PC-3 (cell line): ENCODE data around the gene TTC34. TPM values are rescaled to one million over a fixed set of nuclear protein-coding genes. Genes with fewer than 3 reads are reported as not detected.

Experiments used
- ATAC-seq: fragments of 200-7000 bp; cut with Tn5 transposase; 2 replicates; pipeline ENCODE4 v1.9.1; 2020; ENCODE audit warnings: mild to moderate bottlenecking, moderate library complexity
- BruUV-seq: library from RNA; stranded (reverse); fragments of 400-500 nt; replicated peaks from 2 replicates; lab custom pipeline; 2021; lab: Mats Ljungman, UMichigan
- CTCF ChIA-PET: fragments of 300-600 bp; sonication (Branson Sonifier 250); formaldehyde crosslinking; loops from one replicate; lab custom pipeline; 2022; ENCODE audit warnings: antibody characterized with exemption; lab: Charles Lee
- POLR2A ChIA-PET: fragments of 300-600 bp; sonication (Branson Sonifier 250); formaldehyde crosslinking; loops from one replicate; lab custom pipeline; 2022; ENCODE audit warnings: antibody characterized with exemption; ENCODE audit not compliant: unreplicated experiment; lab: Charles Lee
- DNase-seq: peaks from one replicate; pipeline ENCODE4 v3.0.0-alpha.2; 2015
- H2AFZ ChIP-seq: fragments of 300-600 bp; sonication (generic); 2 replicates; pipeline ENCODE4 v1.6.0; 2016; ENCODE audit warnings: antibody characterized with exemption, low read length
- H3F3A ChIP-seq: fragments of 300-600 bp; sonication (generic); one replicate; pipeline ENCODE4 v1.6.0; 2017; ENCODE audit warnings: antibody characterized with exemption, low read length, control low read depth, mild to moderate bottlenecking; ENCODE audit not compliant: unreplicated experiment
- H3K27ac ChIP-seq: fragments of 300-600 bp; sonication (generic); 2 replicates; pipeline ENCODE4 v1.5.1; 2016; ENCODE audit warnings: mild to moderate bottlenecking, low read length
- H3K27me3 ChIP-seq: fragments of 300-600 bp; sonication (generic); 2 replicates; pipeline ENCODE4 v1.6.1; 2016; ENCODE audit warnings: low read length, mixed read lengths
- H3K36me3 ChIP-seq: fragments of 300-600 bp; sonication (generic); 2 replicates; pipeline ENCODE4 v1.6.1; 2016; ENCODE audit warnings: low read depth, mixed run types, low read length, mixed read lengths
- H3K4me1 ChIP-seq: fragments of 300-600 bp; sonication (generic); 2 replicates; pipeline ENCODE4 v1.5.1; 2016; ENCODE audit warnings: low read length; ENCODE audit not compliant: insufficient read depth
- H3K4me2 ChIP-seq: fragments of 300-600 bp; sonication (generic); 2 replicates; pipeline ENCODE4 v1.6.0; 2016; ENCODE audit warnings: low read length
- H3K4me3 ChIP-seq: fragments of 300-600 bp; sonication (generic); 2 replicates; pipeline ENCODE4 v1.5.1; 2016; ENCODE audit warnings: mild to moderate bottlenecking, low read length, mixed read lengths
- H3K79me2 ChIP-seq: fragments of 300-600 bp; sonication (generic); 2 replicates; pipeline ENCODE4 v1.6.1; 2017; ENCODE audit warnings: low read length, mixed read lengths
- H3K9ac ChIP-seq: fragments of 300-600 bp; sonication (generic); 2 replicates; pipeline ENCODE4 v1.6.0; 2016; ENCODE audit warnings: mild to moderate bottlenecking, low read length
- H3K9me2 ChIP-seq: fragments of 300-600 bp; sonication (generic); replicated peaks from 2 replicates; pipeline ENCODE4 v1.6.1; 2016; ENCODE audit warnings: mixed run types, low read length, mixed read lengths
- H3K9me3 ChIP-seq: fragments of 300-600 bp; sonication (generic); 2 replicates; pipeline ENCODE4 v1.6.1; 2016; ENCODE audit warnings: low read length, mixed read lengths
- H4K20me1 ChIP-seq: fragments of 300-600 bp; sonication (generic); 2 replicates; pipeline ENCODE4 v1.6.1; 2016; ENCODE audit warnings: low read length, mixed read lengths
- CTCF ChIP-seq: fragments of 300-600 bp; sonication (generic); conservative IDR thresholded peaks from 2 replicates; pipeline ENCODE4 v1.5.1; 2017; ENCODE audit warnings: antibody characterized with exemption, low read depth, mild to moderate bottlenecking, low read length
- EZH2 ChIP-seq: fragments of 300-600 bp; sonication (generic); IDR thresholded peaks from one replicate; pipeline ENCODE4 v1.6.1; 2017; ENCODE audit warnings: antibody characterized with exemption, mild to moderate bottlenecking, low read length; ENCODE audit not compliant: unreplicated experiment
- EZH2phosphoT487 ChIP-seq: fragments of 300-600 bp; sonication (generic); IDR thresholded peaks from 2 replicates; pipeline ENCODE4 v1.6.1; 2018; ENCODE audit warnings: mild to moderate bottlenecking, antibody characterized with exemption, low read length, borderline replicate concordance
- intact Hi-C: fragments of 100-400 bp; cut with micrococcal nuclease; formaldehyde crosslinking; loops from 2 replicates; pipeline ENCODE4 v1.9.0; 2023
- total RNA-seq: library from RNA; depleted of rRNA; stranded (reverse); fragments of >200 nt; gene quantifications from 2 replicates; pipeline ENCODE4 v1.2.3, GENCODE V29; 2014

Gene TTC34
- total RNA-seq, 1 experiment from 2014 or later, result 0.11 TPM

- no peaks in the 10 kb centered on the region for H3F3A ChIP-seq
- no peaks in the 10 kb centered on the region for H3K79me2 ChIP-seq
- no peaks in the 10 kb centered on the region for H3K9me2 ChIP-seq
- no peak for TF ChIP-seq EZH2
- no peak for TF ChIP-seq CTCF
- TF ChIP-seq EZH2phosphoT487, result no peak
- H3K4me2 ChIP-seq, result no peak overlapping the region
- BruUV-seq, result no TSS peak
- no peak overlapping the region for H3K9ac ChIP-seq
- peaks cover 86% of the 10 kb centered on the region for H3K27me3 ChIP-seq
- no peak for DNase-seq
- H3K36me3 ChIP-seq, result no peaks in the 10 kb centered on the region
- no peaks in the 10 kb centered on the region for H4K20me1 ChIP-seq
- H3K4me3 ChIP-seq, result no peak overlapping the region
- ATAC-seq, result no peak
- peaks cover 9% of the 10 kb centered on the region; the same call in 1 of the 2 replicates for H3K9me3 ChIP-seq
- ChIA-PET CTCF (no interaction called here), POLR2A (no interaction called here)
- no peak overlapping the region for H3K27ac ChIP-seq
- intact Hi-C loops, result no loop called here
- no peaks in the 10 kb centered on the region for H3K4me1 ChIP-seq
- H2AFZ ChIP-seq, result no peak overlapping the region
Measured at GRCh38 chr1:2832506-2833453, 31.3 kb upstream of the TTC34 start.

- no TSS peak for BruUV-seq
- no peak overlapping the region for H3K27ac ChIP-seq
- no peaks in the 10 kb centered on the region for H3K36me3 ChIP-seq
- DNase-seq (no peak), ATAC-seq (no peak)
- no peak for TF ChIP-seq EZH2
- H3K4me2 ChIP-seq, result no peak overlapping the region
- no peak overlapping the region for H3K4me3 ChIP-seq
- H3K79me2 ChIP-seq, result no peaks in the 10 kb centered on the region
- H3F3A ChIP-seq, result no peaks in the 10 kb centered on the region
- H3K27me3 ChIP-seq, result peaks cover 75% of the 10 kb centered on the region
- H3K4me1 ChIP-seq, result no peaks in the 10 kb centered on the region
- intact Hi-C loops, result no loop called here
- CTCF ChIA-PET, result no interaction called here
- no peaks in the 10 kb centered on the region for H4K20me1 ChIP-seq
- POLR2A ChIA-PET, result no interaction called here
- H3K9ac ChIP-seq, result no peak overlapping the region
- peaks cover 19% of the 10 kb centered on the region for H3K9me3 ChIP-seq
- no peak overlapping the region for H2AFZ ChIP-seq
- H3K9me2 ChIP-seq, result no peaks in the 10 kb centered on the region
Measured at GRCh38 chr1:2831596-2832212, 30.2 kb upstream of the TTC34 start.

- DNase-seq (no peak), ATAC-seq (no peak)
- Histone ChIP-seq H3K9ac (no peak overlapping the region), H3K27me3 (peaks cover 67% of the 10 kb centered on the region), H3K79me2 (no peaks in the 10 kb centered on the region), H3K9me2 (no peaks in the 10 kb centered on the region), H3K4me1 (no peaks in the 10 kb centered on the region), H3K4me3 (no peak overlapping the region), H3K36me3 (no peaks in the 10 kb centered on the region), H3K27ac (no peak overlapping the region), H3K4me2 (no peak overlapping the region), H3K9me3 (peaks cover 22% of the 10 kb centered on the region), H3F3A (no peaks in the 10 kb centered on the region), H4K20me1 (no peaks in the 10 kb centered on the region), H2AFZ (no peak overlapping the region)
- CTCF ChIA-PET, result no interaction called here
- POLR2A ChIA-PET, result no interaction called here
- intact Hi-C loops, result no loop called here
- no TSS peak for BruUV-seq
- TF ChIP-seq CTCF, result no peak
- TF ChIP-seq EZH2phosphoT487, result no peak
- TF ChIP-seq EZH2, result no peak
Measured at GRCh38 chr1:2830761-2831425, 29.4 kb upstream of the TTC34 start.
